Lung (tissue), 12 donors: ENCODE measurements around the gene METTL16. TPM values are rescaled to one million over a fixed set of nuclear protein-coding genes. Genes with fewer than 3 reads are reported as not detected.

Experiments used
- ATAC-seq: fragments of 200-7000 bp; cut with Tn5 transposase; one replicate; pipeline ENCODE4 v1.9.1; 2020; ENCODE audit warnings: moderate number of reproducible peaks; ENCODE audit not compliant: insufficient read depth, low FRiP score
- DNase-seq, 3 donors: peaks; one replicate each; pipeline ENCODE4 v3.0.0-alpha.2; 2013 to 2017
- H3K27ac ChIP-seq, 2 donors: one replicate each; pipeline ENCODE4 v1.5.1; 2013; ENCODE audit warnings: mild to moderate bottlenecking in 2 of 2, moderate library complexity in 2 of 2, control low read depth in 1 of 2, inconsistent platforms in 1 of 2, low read depth in 1 of 2, low read length in 1 of 2
- H3K27me3 ChIP-seq, 3 donors: one replicate each; pipeline ENCODE4 v1.5.1; 2013; ENCODE audit warnings: low read length in 2 of 3; ENCODE audit not compliant: control insufficient read depth in 3 of 3, insufficient read depth in 3 of 3
- H3K36me3 ChIP-seq, 4 donors: one replicate each; pipeline ENCODE4 v1.5.1; 2013; ENCODE audit warnings: low read length in 4 of 4, mild to moderate bottlenecking in 1 of 4, moderate library complexity in 1 of 4; ENCODE audit not compliant: control insufficient read depth in 4 of 4, insufficient read depth in 4 of 4
- H3K4me1 ChIP-seq, 5 donors: one replicate each; pipeline ENCODE4 v1.5.1; 2013; ENCODE audit warnings: low read length in 5 of 5, mild to moderate bottlenecking in 2 of 5, moderate library complexity in 1 of 5; ENCODE audit not compliant: control insufficient read depth in 5 of 5, insufficient read depth in 5 of 5
- H3K4me3 ChIP-seq: one replicate; pipeline ENCODE4 v1.5.1; 2013; ENCODE audit warnings: mild to moderate bottlenecking, control low read depth, moderate library complexity
- H3K9ac ChIP-seq, 2 donors: one replicate each; pipeline ENCODE4 v1.5.1; 2013; ENCODE audit warnings: low read length in 2 of 2, control low read depth in 1 of 2; ENCODE audit not compliant: insufficient read depth in 1 of 2
- H3K9me3 ChIP-seq, 4 donors: one replicate each; pipeline ENCODE4 v1.5.1; 2013; ENCODE audit warnings: low read length in 3 of 4, mild to moderate bottlenecking in 1 of 4, moderate library complexity in 1 of 4; ENCODE audit not compliant: control insufficient read depth in 4 of 4, insufficient read depth in 3 of 4
- WGBS, 2 donors: extraction: QIAGEN DNeasy Blood & Tissue Kit; methylation state at CpG; one replicate each; pipeline ENCODE4 v1.1.7; 2013; 5-methylcytosine and 5-hydroxymethylcytosine counted together
- polyA plus RNA-seq, 2 donors: library from polyadenylated mRNA; stranded (reverse); fragments of 200-250 nt; gene quantifications; one replicate each; pipeline ENCODE4 v1.2.1, GENCODE V29; 2013
- total RNA-seq, 2 donors: library from RNA; depleted of rRNA in 1 of 2; stranded (reverse); fragments of >200 nt in 1 of 2; gene quantifications; one replicate each; pipeline ENCODE4 v1.2.1, GENCODE V29; 2014 to 2021
- TF ChIP-seq, protein P1 (sequence below): IDR thresholded peaks from 2 replicates; pipeline ENCODE4 v1.5.1; 2012; ENCODE audit warnings: mild to moderate bottlenecking; ENCODE audit errors: control extremely low read depth, extremely low read depth
- donor health status: control.
- donor health status: control.
- donor health status: Bipolar disorder and iron deficiency.
- donor health status: healthy.
- donor health status: DM: yes; HTN: yes; CAD: no.

Gene METTL16
- total and polyA plus RNA-seq, 4 donors, result 12.1 to 36.1 (median 29.8) TPM

DNA sequence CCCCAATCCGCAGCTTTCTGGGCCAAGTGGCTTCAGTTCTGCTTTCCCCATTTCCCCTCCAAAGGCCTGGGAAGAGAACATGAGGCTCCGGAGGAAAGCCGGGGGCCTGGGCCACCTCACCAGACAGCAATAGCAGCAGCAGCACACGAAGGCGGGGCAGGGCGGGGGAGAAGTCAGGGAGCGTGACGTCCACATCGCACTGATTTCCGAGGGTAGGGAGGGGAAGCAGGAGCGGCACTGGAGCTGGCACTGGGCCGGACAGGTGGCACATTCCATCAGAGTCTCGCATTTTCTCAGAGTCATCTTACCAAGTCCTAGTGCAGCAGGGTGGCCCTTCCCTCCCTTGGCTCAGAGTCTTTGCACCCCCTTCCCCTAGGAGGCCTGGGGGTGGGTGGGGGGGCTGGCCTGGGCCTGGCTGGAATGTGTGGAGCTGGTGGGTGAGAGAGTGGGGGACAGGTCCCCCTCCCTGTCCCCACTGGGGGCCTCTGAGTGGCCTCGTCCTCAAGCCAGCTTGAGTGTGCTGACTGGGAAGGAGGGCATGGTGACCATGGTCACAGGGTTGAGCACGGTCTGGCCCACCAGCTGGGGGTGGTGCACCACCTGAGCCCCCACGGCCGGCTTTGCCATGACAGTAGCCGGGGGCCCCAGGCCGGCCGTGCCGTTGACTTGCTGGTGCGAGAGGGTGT lies 125.1 kb downstream of the METTL16 start:
- no peak for ATAC-seq
- Histone ChIP-seq H3K27me3 (no peaks in the 10 kb centered on the region), H3K27ac (no peak overlapping the region), H3K36me3 (peaks cover 0 to 38% (median 11%) of the 10 kb centered on the region in 4 donors), H3K9me3 (no peaks in the 10 kb centered on the region), H3K4me3 (no peak overlapping the region), H3K9ac (no peak overlapping the region), H3K4me1 (peaks cover 0 to 21% (median 7%) of the 10 kb centered on the region in 5 donors)
- TF ChIP-seq, protein P1, sequence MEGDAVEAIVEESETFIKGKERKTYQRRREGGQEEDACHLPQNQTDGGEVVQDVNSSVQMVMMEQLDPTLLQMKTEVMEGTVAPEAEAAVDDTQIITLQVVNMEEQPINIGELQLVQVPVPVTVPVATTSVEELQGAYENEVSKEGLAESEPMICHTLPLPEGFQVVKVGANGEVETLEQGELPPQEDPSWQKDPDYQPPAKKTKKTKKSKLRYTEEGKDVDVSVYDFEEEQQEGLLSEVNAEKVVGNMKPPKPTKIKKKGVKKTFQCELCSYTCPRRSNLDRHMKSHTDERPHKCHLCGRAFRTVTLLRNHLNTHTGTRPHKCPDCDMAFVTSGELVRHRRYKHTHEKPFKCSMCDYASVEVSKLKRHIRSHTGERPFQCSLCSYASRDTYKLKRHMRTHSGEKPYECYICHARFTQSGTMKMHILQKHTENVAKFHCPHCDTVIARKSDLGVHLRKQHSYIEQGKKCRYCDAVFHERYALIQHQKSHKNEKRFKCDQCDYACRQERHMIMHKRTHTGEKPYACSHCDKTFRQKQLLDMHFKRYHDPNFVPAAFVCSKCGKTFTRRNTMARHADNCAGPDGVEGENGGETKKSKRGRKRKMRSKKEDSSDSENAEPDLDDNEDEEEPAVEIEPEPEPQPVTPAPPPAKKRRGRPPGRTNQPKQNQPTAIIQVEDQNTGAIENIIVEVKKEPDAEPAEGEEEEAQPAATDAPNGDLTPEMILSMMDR, result no peak
- no peak for DNase-seq
- WGBS, 2 donors, result 88 to 89% methylated on average over 22 of the region's 22 CpGs

DNA sequence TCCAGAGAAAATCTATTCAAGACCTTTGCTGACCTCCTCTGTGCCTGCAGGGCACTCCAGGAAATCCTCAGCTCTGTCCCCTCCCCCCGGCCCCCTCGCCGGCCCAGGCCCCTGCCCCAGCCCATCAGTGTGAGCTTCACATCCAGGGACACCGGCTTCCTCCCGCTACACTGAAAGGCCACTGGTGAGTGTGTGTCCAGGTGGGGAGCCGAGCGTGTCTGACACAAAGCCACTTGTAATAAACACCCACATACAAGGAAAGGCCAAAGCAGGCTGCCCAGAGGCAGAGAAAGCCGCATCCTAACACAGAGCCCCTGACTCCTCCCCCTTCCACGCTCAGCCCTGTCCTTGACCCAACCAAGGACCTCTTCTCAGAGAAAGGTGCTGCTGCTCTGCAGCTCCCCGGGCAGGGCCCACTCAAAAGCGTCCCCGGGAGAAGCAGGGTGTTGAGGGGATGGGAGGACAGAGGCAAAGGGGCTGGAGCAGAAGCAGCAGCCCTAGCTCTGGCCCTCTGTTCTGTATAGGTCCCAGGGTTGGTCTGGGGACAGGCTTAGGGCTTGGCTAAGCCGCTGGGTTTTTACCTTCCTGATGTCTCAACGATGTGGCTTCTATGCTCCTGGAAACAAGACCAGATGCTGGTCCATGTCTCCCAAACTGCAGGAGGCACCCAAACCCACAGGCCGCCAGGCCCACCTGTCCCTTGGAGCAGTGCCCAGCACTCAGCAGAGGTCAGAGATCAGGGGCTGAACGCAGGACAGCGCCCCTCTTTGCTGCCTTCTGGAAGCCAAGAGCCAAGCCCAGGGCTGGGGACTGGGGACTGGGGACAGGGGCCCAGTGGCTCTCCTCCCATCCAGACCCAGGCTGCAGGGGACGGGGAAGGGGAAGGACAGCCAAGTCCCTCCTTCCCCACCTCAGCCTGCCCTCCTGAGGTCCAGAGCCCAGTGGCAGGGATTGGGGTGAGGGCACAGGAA lies 126.2 kb downstream of the METTL16 start:
- Histone ChIP-seq H3K4me1 (peaks cover 0 to 19% (median 3%) of the 10 kb centered on the region in 5 donors), H3K9ac (no peak overlapping the region), H3K27ac (no peak overlapping the region), H3K9me3 (no peaks in the 10 kb centered on the region), H3K27me3 (no peaks in the 10 kb centered on the region), H3K4me3 (no peak overlapping the region), H3K36me3 (peaks cover 0 to 45% (median 13%) of the 10 kb centered on the region in 4 donors)
- DNase-seq (no peak), ATAC-seq (no peak)
- WGBS, 2 donors, result 75 to 79% methylated on average over 18 of the region's 18 CpGs
- TF ChIP-seq, protein P1, result no peak

DNA sequence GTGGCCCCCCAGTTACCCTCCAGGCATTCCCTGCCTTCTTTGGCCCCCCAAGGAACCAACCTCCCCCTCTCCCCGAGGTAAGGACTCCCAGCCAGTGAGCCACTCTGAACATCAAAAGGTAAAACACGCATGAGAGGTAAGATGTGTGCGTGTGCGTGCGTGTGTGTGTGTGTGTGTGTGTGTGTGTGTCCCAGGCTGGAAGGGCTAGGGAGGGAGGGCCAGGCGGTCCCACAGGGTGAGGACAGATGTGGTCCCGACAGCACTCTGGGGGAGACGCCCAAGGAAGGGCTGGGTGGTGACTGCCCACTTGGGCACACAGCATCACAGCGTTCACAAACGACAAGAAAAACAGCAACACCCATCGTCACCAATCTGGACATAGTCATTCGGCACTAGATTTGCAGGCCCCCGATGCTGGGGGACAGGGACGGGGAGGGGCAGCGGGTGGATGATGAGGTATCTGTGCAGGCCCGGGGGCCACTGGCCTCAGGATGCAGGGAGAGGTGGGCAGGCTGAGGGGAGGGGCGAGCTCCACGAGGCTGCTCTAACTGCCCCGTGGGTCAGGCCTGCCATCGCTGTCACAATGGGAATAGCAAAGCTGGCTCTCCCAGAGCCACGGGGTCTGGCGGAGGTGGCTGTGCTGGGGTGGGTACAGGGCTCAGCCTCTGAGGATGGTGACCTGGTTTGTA lies 127.1 kb downstream of the METTL16 start:
- no peak overlapping the region for H3K4me3 ChIP-seq
- TF ChIP-seq, protein P1, result no peak
- 82 to 87% methylated on average over 22 of the region's 22 CpGs for WGBS, 2 donors
- H3K9me3 ChIP-seq, result no peaks in the 10 kb centered on the region
- no peaks in the 10 kb centered on the region for H3K27me3 ChIP-seq
- H3K36me3 ChIP-seq, result peaks cover 3 to 50% (median 13%) of the 10 kb centered on the region in 4 donors
- no peak overlapping the region for H3K27ac ChIP-seq
- no peak overlapping the region for H3K9ac ChIP-seq
- DNase-seq (no peak), ATAC-seq (no peak)
- peaks cover 0 to 19% (median 0%) of the 10 kb centered on the region in 5 donors for H3K4me1 ChIP-seq
